ENCODE measurements around the gene ZNF609. TPM values are rescaled to one million over a fixed set of nuclear protein-coding genes. Genes with fewer than 3 reads are reported as not detected.
"Not testable (repeated sequence)": the region's sequence is repeated elsewhere in the genome, so short reads cannot be mapped to it uniquely, and the experiment has no call there.

ZNF609 gene
- polyA plus RNA-seq, 1 donor from 2014 or later: 10.2 TPM

DNA sequence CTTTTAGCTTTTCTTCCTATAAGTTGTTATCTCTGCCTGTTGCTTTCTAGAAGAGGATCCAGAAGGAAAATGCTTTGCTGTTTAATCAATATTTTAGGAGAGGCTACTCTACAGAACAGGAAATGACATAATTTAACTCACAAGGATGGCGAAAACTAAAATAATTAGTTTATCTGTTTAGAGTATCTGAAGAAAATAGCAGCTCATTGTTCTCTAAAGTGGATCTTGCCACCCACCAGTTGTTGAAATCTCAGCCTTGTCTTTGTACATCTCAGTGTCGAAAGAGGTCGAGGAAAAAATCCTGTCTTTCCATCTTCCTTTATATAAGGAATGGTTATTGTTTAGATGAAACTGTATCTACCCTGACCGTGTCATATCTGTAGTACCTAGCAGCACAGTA, 126.6 kb downstream of the ZNF609 start:
- Mint-ChIP-seq H3K27me3 (no peaks in the 10 kb centered on the region), H3K9me3 (no peaks in the 10 kb centered on the region), H3K4me3 (no peak overlapping the region), H3K4me1 (peaks cover 18 to 29% (median 22%) of the 10 kb centered on the region in 3 donors), H3K36me3 (peaks cover 7% of the 10 kb centered on the region), H3K27ac (peak overlapping the region in 1 of 3 donors; percentile 73)

DNA sequence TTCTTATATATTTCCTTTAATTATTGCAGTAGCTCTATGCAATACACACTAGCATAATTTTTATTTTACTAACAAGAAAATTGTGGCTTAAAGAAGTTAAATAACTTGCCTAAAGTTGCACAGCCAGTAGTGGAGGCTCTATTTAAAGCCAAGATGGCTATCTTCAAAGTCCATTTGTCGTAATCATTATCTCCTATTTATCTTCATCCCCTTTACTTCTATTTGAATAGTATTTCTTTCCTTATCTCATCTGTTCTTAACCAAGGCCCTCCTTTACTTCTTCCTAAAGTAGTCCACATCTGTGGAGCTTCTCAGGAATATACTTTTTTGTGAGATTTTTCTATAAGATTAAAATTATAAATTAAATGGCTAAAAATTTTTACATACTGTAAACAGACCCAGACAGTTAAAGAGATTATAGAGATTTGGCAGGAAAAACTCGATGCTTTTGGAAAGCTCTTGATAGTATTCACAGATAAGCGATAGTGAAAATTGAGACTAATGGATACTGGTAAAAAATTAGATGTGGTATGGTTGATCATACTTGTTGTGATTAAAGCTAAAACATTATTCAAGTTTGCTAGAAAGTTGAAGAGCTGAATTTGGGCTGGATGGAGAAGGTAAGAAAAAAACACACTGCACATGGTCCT, 129.2 kb downstream of the ZNF609 start:
- Mint-ChIP-seq H3K27ac (no peak overlapping the region), H3K9me3 (no peaks in the 10 kb centered on the region), H3K36me3 (peaks cover 3% of the 10 kb centered on the region), H3K27me3 (no peaks in the 10 kb centered on the region), H3K4me1 (peaks cover 15 to 31% (median 17%) of the 10 kb centered on the region in 3 donors), H3K4me3 (no peak overlapping the region)

DNA sequence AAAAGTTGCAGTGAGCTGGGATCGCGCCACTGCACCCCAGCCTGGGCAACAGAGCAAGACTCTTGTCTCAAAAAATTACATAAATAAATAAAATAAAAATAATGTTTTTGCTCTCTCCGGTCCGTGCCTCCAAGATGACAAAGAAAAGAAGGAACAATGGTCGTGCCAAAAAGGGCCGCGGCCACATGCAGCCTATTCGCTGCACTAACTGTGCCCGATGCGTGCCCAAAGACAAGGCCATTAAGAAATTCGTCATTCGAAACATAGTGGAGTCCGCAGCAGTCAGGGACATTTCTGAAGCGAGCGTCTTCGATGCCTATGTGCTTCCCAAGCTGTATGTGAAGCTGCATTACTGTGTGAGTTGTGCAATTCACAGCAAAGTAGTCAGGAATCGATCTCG, 132.5 kb downstream of the ZNF609 start:
- not testable (repeated sequence) for H3K4me3 Mint-ChIP-seq, H3K27ac Mint-ChIP-seq, H3K9me3 Mint-ChIP-seq, H3K27me3 Mint-ChIP-seq, H3K36me3 Mint-ChIP-seq
- peaks cover 24 to 27% (median 26%) of the 10 kb centered on the region in 3 donors for H3K4me1 Mint-ChIP-seq

DNA sequence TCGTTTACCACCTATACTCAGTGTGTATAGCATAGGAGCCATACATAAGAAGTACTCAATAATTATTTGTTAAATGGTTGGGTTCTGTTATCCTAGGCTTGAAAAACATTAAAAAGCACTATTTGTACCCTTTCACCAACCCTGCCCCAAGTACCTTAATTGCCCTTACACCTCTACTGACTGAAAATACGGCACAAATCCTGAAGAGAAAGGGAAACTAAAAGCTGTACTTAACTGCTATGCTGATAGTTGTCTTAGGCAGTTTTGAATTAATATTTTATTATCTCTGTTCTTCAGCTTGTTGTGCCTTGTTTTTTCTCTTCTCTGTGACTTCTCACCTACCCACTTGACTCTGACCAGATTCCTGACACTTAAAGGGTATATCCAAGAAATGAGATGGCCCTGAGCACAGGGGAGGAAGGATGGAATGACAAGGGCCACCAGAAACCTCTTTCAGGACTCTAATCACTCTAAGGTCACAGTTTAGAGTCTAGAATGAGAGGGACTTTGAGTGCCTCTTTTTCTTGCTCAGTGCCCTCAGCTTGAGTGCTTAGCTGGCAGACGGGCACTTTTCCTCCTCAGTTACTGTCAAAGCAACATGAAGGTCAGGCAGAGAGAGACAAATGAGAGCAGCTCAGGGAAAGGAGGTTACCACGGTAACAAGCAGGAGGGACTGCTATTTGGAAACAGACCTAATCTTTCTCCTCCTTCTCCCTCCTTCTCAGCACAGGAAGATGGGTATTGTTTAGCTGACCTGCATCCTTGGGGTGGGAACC, 136.5 kb downstream of the ZNF609 start:
- H3K4me1 Mint-ChIP-seq: peaks cover 33 to 40% (median 35%) of the 10 kb centered on the region in 3 donors

DNA sequence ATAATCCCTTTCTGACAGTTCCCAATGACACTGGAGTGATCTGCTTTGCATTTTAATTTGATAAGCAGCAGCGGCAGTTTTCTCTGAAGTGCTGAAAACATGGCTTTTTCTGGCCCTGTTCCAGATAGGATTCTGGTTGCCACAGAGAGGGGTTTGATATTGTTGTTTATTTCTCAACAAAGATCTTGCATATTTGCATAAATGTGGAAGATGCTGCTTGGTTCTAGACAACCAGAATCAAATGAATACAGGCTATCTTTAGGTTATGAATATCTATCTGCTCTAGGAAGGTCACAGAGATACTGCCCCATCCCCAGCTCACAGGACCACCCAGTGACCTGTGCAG, 137.1 kb downstream of the ZNF609 start:
- Mint-ChIP-seq H3K27ac (peak overlapping the region in 2 of 3 donors; percentile 23 to 43), H3K27me3 (no peaks in the 10 kb centered on the region), H3K9me3 (no peaks in the 10 kb centered on the region), H3K36me3 (no peaks in the 10 kb centered on the region), H3K4me3 (peak overlapping the region in 3 of 4 donors; percentile 63 to 91 (median 74)), H3K4me1 (peaks cover 33 to 46% (median 40%) of the 10 kb centered on the region in 3 donors)

More for the DNA sequence above, 136.5 kb downstream of the ZNF609 start:
- Mint-ChIP-seq H3K4me3 (peak overlapping the region in 3 of 4 donors; percentile 63 to 91 (median 74)), H3K27me3 (no peaks in the 10 kb centered on the region), H3K9me3 (no peaks in the 10 kb centered on the region), H3K27ac (peak overlapping the region; percentile 23 to 78 (median 43)), H3K36me3 (no peaks in the 10 kb centered on the region)

DNA sequence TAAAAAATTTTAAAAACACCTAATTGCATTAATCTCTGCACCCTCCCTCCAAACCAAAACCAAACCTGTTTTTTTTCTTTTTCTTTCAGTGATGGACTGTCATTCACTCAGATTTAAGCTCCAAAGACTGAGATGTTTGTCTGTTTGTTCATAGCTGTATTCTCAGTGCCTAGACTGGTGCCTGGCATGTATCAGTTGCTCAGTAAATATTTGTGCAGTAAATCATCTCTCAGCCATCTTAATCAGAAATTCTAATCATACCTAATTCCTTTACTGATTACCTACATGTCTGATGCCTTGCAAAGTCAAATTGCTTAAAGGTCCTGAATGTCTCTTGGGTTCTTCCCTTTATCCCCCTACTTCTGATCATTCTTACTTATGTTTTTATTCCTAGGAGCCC, 138.8 kb downstream of the ZNF609 start:
- H3K9me3 Mint-ChIP-seq: peaks cover 0 to 2% (median 0%) of the 10 kb centered on the region in 3 donors
- H3K4me3 Mint-ChIP-seq: no peak overlapping the region

DNA sequence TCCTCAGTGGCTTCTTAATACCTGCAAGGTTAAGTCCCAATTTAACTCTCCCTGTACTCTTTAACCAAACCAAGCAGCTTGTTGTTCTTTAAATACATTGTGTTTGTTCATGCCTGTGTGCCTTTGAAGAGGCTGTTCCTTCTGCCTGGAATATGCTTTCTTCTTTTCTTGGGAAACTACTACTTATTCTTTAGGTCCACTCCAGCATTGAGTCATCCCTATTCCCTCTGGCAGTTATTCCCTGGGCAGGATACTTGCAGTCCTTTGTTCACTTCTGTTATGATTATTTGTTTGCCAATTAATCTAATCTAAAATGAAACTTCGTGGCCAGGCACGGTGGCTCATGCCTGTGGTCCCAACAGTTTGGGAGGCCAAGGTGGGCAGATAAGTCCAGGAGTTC, 139.3 kb downstream of the ZNF609 start:
- H3K36me3 Mint-ChIP-seq: no peaks in the 10 kb centered on the region
- H3K27ac Mint-ChIP-seq: peak overlapping the region in 2 of 3 donors; percentile 1 to 51
- H3K27me3 Mint-ChIP-seq: no peaks in the 10 kb centered on the region
- no peak overlapping the region for H3K4me3 Mint-ChIP-seq
- peaks cover 35 to 45% (median 41%) of the 10 kb centered on the region in 3 donors for H3K4me1 Mint-ChIP-seq
- H3K9me3 Mint-ChIP-seq: peaks cover 0 to 2% (median 0%) of the 10 kb centered on the region in 3 donors

More for the DNA sequence above, 138.8 kb downstream of the ZNF609 start:
- Mint-ChIP-seq H3K36me3 (no peaks in the 10 kb centered on the region), H3K27ac (peak overlapping the region in 2 of 3 donors; percentile 1 to 51), H3K27me3 (no peaks in the 10 kb centered on the region), H3K4me1 (peaks cover 33 to 43% (median 41%) of the 10 kb centered on the region in 3 donors)

DNA sequence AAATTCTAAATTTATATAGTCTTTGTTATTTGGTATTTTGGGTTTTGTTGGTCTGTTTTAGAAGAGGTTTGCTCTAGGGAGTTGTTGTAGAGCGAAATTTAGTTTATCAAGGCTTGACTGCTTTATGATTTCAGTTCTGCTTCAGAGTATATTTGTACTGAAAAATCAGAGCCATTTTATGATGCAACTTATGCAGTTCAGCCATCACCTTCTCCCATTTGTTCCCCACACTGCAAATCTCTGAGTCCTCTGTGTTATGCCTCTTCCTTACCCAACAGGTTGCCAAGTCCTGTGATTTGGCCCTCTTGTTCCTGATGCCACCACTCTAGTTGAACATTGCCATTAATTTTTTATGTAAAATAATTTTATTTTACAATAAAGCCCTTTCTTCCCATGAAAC, 140.4 kb downstream of the ZNF609 start:
- H3K36me3 Mint-ChIP-seq: no peaks in the 10 kb centered on the region
- H3K4me3 Mint-ChIP-seq: peak overlapping the region in 1 of 4 donors; percentile 19
- no peaks in the 10 kb centered on the region for H3K27me3 Mint-ChIP-seq
- H3K27ac Mint-ChIP-seq: peak overlapping the region in 1 of 3 donors; percentile 59
- peaks cover 0 to 2% (median 0%) of the 10 kb centered on the region in 3 donors for H3K9me3 Mint-ChIP-seq
- peaks cover 35 to 50% (median 44%) of the 10 kb centered on the region in 3 donors for H3K4me1 Mint-ChIP-seq

DNA sequence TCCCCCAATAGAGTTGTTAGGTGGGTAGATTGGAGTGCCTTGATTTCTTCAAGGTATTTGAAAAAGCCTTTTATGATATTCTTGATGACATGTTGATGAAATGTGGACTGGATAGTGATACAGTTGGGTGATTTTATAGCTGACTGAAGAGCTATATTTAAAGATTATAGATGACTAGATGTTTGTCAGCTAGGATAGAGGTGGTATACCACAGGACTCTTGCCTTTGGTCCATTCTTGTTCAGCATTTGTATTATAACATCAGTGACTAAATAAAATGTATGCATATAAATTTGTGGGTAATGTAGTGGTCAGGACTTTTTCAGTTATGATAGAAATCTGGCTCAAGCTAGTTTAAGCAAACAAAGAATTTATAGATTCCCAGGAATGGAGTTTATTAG, 143.9 kb downstream of the ZNF609 start:
- no peaks in the 10 kb centered on the region for H3K27me3 Mint-ChIP-seq
- no peaks in the 10 kb centered on the region for H3K36me3 Mint-ChIP-seq
- peaks cover 0 to 2% (median 0%) of the 10 kb centered on the region in 3 donors for H3K9me3 Mint-ChIP-seq
- H3K4me3 Mint-ChIP-seq: no peak overlapping the region
- no peak overlapping the region for H3K27ac Mint-ChIP-seq
- H3K4me1 Mint-ChIP-seq: peaks cover 14 to 33% (median 27%) of the 10 kb centered on the region in 3 donors

DNA sequence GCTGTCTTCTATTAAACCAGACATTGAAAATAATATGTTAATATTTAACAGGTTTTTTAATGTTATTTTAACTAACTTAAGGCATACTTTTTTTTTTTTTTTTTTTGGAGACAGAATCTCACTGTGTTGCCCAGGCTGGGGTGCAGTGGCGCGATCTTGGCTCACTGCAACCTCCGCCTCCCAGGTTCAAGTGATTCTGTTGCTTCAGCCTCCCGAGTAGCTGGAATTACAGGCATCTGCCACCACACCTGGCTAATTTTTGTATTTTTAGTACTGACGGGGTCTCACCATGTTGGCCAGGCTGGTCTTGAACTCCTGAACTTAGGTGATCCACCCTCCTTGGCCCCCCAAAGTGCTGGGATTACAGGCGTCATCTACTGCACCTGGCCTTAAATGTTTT, 147.0 kb downstream of the ZNF609 start:
- H3K4me3 Mint-ChIP-seq, H3K36me3 Mint-ChIP-seq, H3K27me3 Mint-ChIP-seq, H3K27ac Mint-ChIP-seq, H3K9me3 Mint-ChIP-seq: not testable (repeated sequence)
- peaks cover 7 to 18% (median 16%) of the 10 kb centered on the region in 3 donors for H3K4me1 Mint-ChIP-seq

DNA sequence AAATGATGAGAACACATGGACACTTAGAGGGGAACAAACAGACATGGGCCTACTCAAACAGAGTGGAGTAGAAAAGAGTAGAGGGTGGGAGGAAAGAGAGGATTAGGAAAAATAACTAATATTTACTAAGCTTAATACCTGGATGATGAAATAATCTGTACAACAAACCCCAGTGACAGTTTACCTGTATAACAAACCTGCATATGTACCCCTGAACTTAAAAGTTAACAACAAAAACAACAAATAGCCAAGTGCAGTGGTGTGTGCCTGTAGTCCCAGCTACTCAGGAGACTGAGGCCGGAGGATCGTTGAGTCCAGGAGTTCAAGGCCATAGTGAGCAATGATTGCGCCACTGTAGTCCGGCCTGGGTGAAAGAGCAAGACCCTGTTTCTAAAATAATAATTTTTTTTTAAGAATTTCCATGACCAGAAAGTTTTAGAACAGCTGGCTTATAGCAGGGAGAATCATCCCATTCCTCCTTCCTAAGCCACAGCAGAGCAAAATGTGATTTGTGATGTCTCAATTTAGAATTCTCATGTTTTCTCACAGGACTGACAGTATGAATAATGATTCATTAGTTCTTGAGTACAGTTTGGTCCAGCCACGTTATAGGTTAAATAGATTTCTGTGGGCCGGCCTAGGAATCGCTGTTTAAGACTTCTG, 150.0 kb downstream of the ZNF609 start:
- Mint-ChIP-seq H3K27me3 (no peaks in the 10 kb centered on the region), H3K4me3 (no peak overlapping the region), H3K27ac (no peak overlapping the region), H3K36me3 (no peaks in the 10 kb centered on the region), H3K9me3 (no peaks in the 10 kb centered on the region), H3K4me1 (peaks cover 2 to 7% (median 7%) of the 10 kb centered on the region in 3 donors)

DNA sequence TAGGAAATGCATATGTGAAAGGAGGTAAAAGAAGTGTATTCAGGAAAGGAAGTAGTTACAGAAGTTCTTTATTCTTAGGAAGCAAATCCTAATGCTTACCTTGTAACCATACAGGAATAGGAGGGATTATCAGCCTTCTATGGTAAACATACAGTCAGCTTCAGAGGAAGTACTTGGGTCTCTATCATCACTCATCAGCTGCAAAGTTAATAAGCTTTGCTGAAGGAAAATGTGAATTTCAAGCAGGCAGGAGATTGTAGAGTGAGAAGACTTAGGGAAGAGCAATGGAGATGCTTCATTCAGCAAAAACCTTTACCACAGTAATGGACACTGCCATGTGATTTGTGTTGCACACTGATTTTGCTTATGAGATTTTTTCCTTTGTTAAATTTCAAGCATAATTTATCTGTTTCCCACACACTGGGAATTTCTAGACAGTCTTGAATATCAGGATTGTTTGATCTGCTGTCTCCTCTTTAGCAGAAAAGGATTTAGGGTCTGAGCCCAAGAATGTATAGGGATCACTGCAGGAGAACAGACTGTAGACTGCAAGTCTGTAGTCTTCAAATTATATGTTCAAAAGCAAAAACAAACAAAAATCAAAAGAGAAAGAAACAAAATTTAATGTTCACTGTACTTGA, 150.8 kb downstream of the ZNF609 start:
- peaks cover 2 to 10% (median 7%) of the 10 kb centered on the region in 3 donors for H3K4me1 Mint-ChIP-seq
- no peak overlapping the region for H3K4me3 Mint-ChIP-seq
- no peaks in the 10 kb centered on the region for H3K9me3 Mint-ChIP-seq
- peak overlapping the region in 1 of 3 donors; percentile 24 for H3K27ac Mint-ChIP-seq
- peaks cover 3% of the 10 kb centered on the region for H3K36me3 Mint-ChIP-seq
- H3K27me3 Mint-ChIP-seq: no peaks in the 10 kb centered on the region

DNA sequence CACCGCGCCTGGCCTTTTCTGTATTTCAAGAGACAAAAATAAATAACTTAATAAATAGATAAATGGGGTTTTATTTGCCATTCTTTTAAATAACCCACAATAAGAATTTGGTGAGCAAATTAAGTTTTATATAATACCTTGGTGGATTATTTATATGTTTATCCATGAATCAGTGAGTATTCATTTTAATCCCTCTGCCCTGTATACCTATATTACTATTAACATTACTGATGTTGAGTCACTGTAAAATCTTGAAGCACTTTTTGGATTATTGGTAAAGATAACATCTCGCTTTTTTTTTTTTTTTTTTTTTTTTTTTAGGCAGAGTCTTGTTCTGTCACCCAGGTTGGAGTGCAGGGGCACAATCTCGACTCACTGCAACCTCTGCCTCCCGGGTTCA, 154.1 kb downstream of the ZNF609 start:
- Mint-ChIP-seq H3K9me3 (no peaks in the 10 kb centered on the region), H3K4me3 (no peak overlapping the region), H3K27me3 (no peaks in the 10 kb centered on the region), H3K27ac (no peak overlapping the region), H3K36me3 (peaks cover 3% of the 10 kb centered on the region), H3K4me1 (peaks cover 7 to 15% (median 10%) of the 10 kb centered on the region in 3 donors)

DNA sequence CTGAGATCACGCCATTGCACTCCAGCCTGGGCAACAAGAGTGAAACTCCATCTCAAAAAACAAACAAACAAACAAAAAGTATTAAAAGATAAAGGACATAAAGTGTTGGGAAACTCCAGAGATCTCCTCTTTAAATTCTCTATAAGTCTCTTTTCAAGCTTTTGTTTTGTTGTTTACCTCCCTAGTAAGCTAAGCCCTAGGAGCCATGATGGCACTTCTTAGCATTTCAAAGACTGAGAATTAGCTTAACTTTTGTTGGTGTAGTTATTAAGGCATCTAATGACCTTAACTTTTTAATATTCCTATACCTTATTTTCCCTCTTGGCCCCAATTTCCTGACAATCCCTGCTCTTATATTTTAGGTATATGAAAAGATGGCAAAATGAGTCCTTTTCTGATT, 157.3 kb downstream of the ZNF609 start:
- Mint-ChIP-seq H3K9me3 (no peaks in the 10 kb centered on the region), H3K36me3 (peaks cover 3% of the 10 kb centered on the region), H3K4me1 (peaks cover 21 to 34% (median 29%) of the 10 kb centered on the region in 3 donors), H3K27me3 (no peaks in the 10 kb centered on the region), H3K4me3 (no peak overlapping the region), H3K27ac (no peak overlapping the region)

DNA sequence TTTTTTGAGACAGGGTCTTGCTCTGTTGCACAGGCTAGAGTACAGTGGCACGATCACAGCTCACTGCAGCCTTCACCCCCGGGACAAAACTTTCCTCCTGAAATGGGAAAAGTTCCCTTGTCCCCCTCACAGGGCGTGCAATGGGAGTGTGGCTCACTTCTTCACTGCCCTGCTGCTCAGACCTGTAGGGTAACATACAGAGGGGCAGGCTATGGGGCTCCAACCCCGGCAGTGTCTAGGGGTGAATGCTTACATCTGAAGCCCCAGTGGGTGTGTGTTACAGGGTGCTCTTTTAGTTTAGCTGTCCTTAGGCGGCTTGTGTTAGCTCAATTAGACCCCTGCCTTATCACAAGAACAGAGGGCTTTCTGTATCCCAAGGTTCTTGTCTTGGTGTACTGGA, 157.8 kb downstream of the ZNF609 start:
- H3K9me3 Mint-ChIP-seq: no peaks in the 10 kb centered on the region
- H3K27ac Mint-ChIP-seq: peak overlapping the region in 1 of 3 donors; percentile 83
- no peaks in the 10 kb centered on the region for H3K27me3 Mint-ChIP-seq
- peaks cover 3% of the 10 kb centered on the region for H3K36me3 Mint-ChIP-seq
- H3K4me3 Mint-ChIP-seq: no peak overlapping the region
- H3K4me1 Mint-ChIP-seq: peaks cover 25 to 38% (median 32%) of the 10 kb centered on the region in 3 donors
